WTC11 (cell line): ENCODE results near the gene GTPBP6.

Experiments
- ATF2 ChIP-seq: sonication (generic); formaldehyde crosslinking; IDR thresholded peaks from 2 replicates; pipeline ENCODE4 v1.8.1; 2022; ENCODE audit warnings: low read depth, missing genetic modification reagents, borderline replicate concordance
- CTCF ChIP-seq: fragments of 200-600 bp; IDR thresholded peaks from 2 replicates; pipeline ENCODE4 v1.8.0; 2022; ENCODE audit warnings: antibody characterized with exemption
- E2F4 ChIP-seq: sonication (generic); formaldehyde crosslinking; IDR thresholded peaks from 2 replicates; pipeline ENCODE4 v1.8.1; 2022; ENCODE audit warnings: low read depth, mild to moderate bottlenecking, moderate library complexity, missing genetic modification reagents, borderline replicate concordance
- IRF1 ChIP-seq: sonication (generic); formaldehyde crosslinking; IDR thresholded peaks from 2 replicates; pipeline ENCODE4 v1.8.0; 2023; ENCODE audit warnings: missing genetic modification reagents
- KAT7 ChIP-seq: sonication (generic); formaldehyde crosslinking; IDR thresholded peaks from 2 replicates; pipeline ENCODE4 v1.8.1; 2023; ENCODE audit warnings: missing genetic modification reagents, mild to moderate bottlenecking, borderline replicate concordance
- MAX ChIP-seq: sonication (generic); formaldehyde crosslinking; IDR thresholded peaks from 2 replicates; pipeline ENCODE4 v1.8.0; 2022; ENCODE audit warnings: mild to moderate bottlenecking, missing genetic modification reagents
- MLX ChIP-seq: sonication (generic); formaldehyde crosslinking; IDR thresholded peaks from 2 replicates; pipeline ENCODE4 v1.8.1; 2023; ENCODE audit warnings: mild to moderate bottlenecking, missing genetic modification reagents, moderate library complexity
- NR3C1 ChIP-seq: sonication (generic); formaldehyde crosslinking; conservative IDR thresholded peaks from 2 replicates; pipeline ENCODE4 v1.8.1; 2023; ENCODE audit warnings: low read depth, mild to moderate bottlenecking, missing genetic modification reagents
- PREB ChIP-seq: sonication (generic); formaldehyde crosslinking; IDR thresholded peaks from 2 replicates; pipeline ENCODE4 v1.8.1; 2022; ENCODE audit warnings: mild to moderate bottlenecking, missing genetic modification reagents, moderate library complexity, borderline replicate concordance
- TEAD4 ChIP-seq: sonication (generic); formaldehyde crosslinking; IDR thresholded peaks from 2 replicates; pipeline ENCODE4 v1.8.0; 2022; ENCODE audit warnings: mild to moderate bottlenecking, missing genetic modification reagents

- TF ChIP-seq CTCF (no peak), IRF1 (CRISPR knock-in tag) (no peak), NR3C1 (CRISPR knock-in tag) (no peak), E2F4 (CRISPR knock-in tag) (no peak), KAT7 (CRISPR knock-in tag) (no peak), MLX (no peak), TEAD4 (no peak), ATF2 (CRISPR knock-in tag) (no peak), MAX (CRISPR knock-in tag) (no peak), PREB (no peak)
Observed at GRCh38 chrX:261167-261918, 57.3 kb downstream of the GTPBP6 start.
